ENCODE measurements around the gene PLA2G2C. TPM values are rescaled to one million over a fixed set of nuclear protein-coding genes. Genes with fewer than 3 reads are reported as not detected.
A peak's percentile ranks its signal among the peaks of the same experiment; 100 is the strongest.

Gene PLA2G2C
- total RNA-seq, 2 experiments from 2014 or later, result 0.44 to 0.57 TPM

- Histone ChIP-seq H3K4me2 (ENCODE audit: low read length) (peak overlapping the region; percentile 78), H3K27ac (ENCODE audit: low read depth, low read length, poor library complexity, severe bottlenecking) (peak overlapping the region; percentile 69), H3K9me2 (ENCODE audit: insufficient read depth, low read length) (no peaks in the 10 kb centered on the region), H3K36me3 (ENCODE audit: insufficient read depth, low read length) (no peaks in the 10 kb centered on the region), H4K20me1 (ENCODE audit: insufficient read depth, low read length) (no peaks in the 10 kb centered on the region), H3K4me3 (ENCODE audit: low read depth, low read length, poor library complexity, severe bottlenecking) (peak overlapping the region; percentile 45), H3K9me3 (ENCODE audit: low read length) (peaks cover 5% of the 10 kb centered on the region; the same call in 1 of the 2 replicates), H3K4me1 (ENCODE audit: insufficient read depth, low read length, poor library complexity, severe bottlenecking) (peaks cover 45% of the 10 kb centered on the region), H3K79me2 (ENCODE audit: insufficient read depth, low read depth, low read length) (no peaks in the 10 kb centered on the region), H2AFZ (ENCODE audit: low read length) (peak overlapping the region; percentile 99)
- no peak for DNase-seq (ENCODE audit: low spot score)
- no TSS peak for BruUV-seq (replicated peaks)
- CTCF ChIA-PET (ENCODE audit: unreplicated experiment), result interaction anchor here (0.8 to 1.6 kb wide), 3 partner anchors 16 to 280 kb away, joined by 3 to 5 read pairs (median 4); no protein-coding TSS in a partner anchor
- POLR2A ChIA-PET, result interaction anchor here (0.6 to 1.7 kb wide), 10 partner anchors 9 to 282 kb away, joined by 3 to 8 read pairs (median 3); no protein-coding TSS in a partner anchor
- TF ChIP-seq CTCF (conservative IDR thresholded peaks at IDR 0.05; ENCODE audit: low read length), result no peak
- TF ChIP-seq EZH2phosphoT487 (IDR thresholded peaks at IDR 0.05; ENCODE audit: borderline replicate concordance, low read depth, low read length), result no peak
- intact Hi-C loops (cut with micrococcal nuclease; ENCODE audit: unreplicated experiment), result loop anchor here (10.0 kb wide), 1 partner anchor 423 kb away; the partner anchor contains the start of gene PINK1
Measured at GRCh38 chr1:20212085-20212684, 25.9 kb upstream of the PLA2G2C start.

- no peak for DNase-seq (ENCODE audit: low spot score)
- no peaks in the 10 kb centered on the region for H3K36me3 ChIP-seq (ENCODE audit: insufficient read depth, low read length)
- no peak overlapping the region for H3K27ac ChIP-seq (ENCODE audit: low read depth, low read length, poor library complexity, severe bottlenecking)
- ChIA-PET POLR2A (no interaction called here), CTCF (ENCODE audit: unreplicated experiment) (no interaction called here)
- no peaks in the 10 kb centered on the region for H3K79me2 ChIP-seq (ENCODE audit: insufficient read depth, low read depth, low read length)
- H3K4me2 ChIP-seq (ENCODE audit: low read length), result peak overlapping the region; percentile 78
- BruUV-seq (replicated peaks), result no TSS peak
- no peaks in the 10 kb centered on the region for H4K20me1 ChIP-seq (ENCODE audit: insufficient read depth, low read length)
- TF ChIP-seq EZH2phosphoT487 (IDR thresholded peaks at IDR 0.05; ENCODE audit: borderline replicate concordance, low read depth, low read length), result no peak
- no peak for TF ChIP-seq CTCF (conservative IDR thresholded peaks at IDR 0.05; ENCODE audit: low read length)
- peak overlapping the region; percentile 99; the same call in 1 of the 2 replicates for H2AFZ ChIP-seq (ENCODE audit: low read length)
- H3K9me3 ChIP-seq (ENCODE audit: low read length), result peaks cover 5% of the 10 kb centered on the region; the same call in 1 of the 2 replicates
- intact Hi-C loops (cut with micrococcal nuclease; ENCODE audit: unreplicated experiment), result loop anchor here (10.0 kb wide), 1 partner anchor 423 kb away; the partner anchor contains the start of gene PINK1
- no peak overlapping the region for H3K4me3 ChIP-seq (ENCODE audit: low read depth, low read length, poor library complexity, severe bottlenecking)
- peaks cover 49% of the 10 kb centered on the region for H3K4me1 ChIP-seq (ENCODE audit: insufficient read depth, low read length, poor library complexity, severe bottlenecking)
- no peaks in the 10 kb centered on the region for H3K9me2 ChIP-seq (ENCODE audit: insufficient read depth, low read length)
Measured at GRCh38 chr1:20211511-20211931, 25.2 kb upstream of the PLA2G2C start.

Measured in OCI-LY7 (cell line).